ENCODE results near the gene CYB5D1. TPM values are rescaled to one million over a fixed set of nuclear protein-coding genes. Genes with fewer than 3 reads are reported as not detected.

CYB5D1 gene
- polyA plus RNA-seq, 3 donors = 23.1 to 24.3 (median 23.8) TPM

DNA sequence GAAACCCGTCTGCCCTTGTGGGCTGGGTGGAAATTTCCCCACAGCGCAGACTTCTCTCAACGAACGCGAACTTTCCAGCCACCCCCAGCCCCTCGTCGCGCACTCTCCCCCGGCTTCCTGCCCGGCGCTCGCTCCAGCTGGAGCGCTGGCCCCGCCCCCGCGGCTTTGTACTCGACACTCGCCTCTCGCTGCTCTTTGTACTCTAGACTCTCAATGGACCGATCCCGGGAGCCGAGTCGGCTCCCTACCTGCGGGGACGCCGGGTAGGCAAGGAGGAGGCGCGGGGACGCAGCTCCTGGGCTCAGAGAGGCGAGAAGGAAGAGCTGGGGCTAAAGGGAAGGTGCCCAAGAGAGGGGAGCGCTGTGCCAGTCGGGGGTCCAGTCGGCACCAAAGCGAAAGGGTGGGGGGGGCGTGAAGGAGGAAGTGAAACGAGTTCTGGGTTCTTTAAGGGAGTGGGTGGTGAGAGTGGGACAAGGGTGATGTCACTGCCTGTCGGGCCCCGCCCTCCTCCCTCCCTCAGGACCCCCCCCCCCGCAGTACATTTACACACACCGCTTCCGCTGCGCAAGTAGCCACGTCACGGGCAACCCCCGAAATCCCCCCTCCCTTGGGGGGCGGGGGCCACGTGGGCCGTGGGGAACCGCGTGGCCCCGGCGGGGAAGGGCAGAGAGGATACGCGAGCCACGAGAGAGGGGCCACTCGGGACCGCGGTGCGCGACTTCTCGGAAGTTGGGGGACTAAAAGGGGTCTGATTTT is 14.1 kb upstream of the CYB5D1 start:
- peak in 1 of 3 donors; percentile 70 for DNase-seq (ENCODE audit: low read depth in 3 of 3, low spot score in 2 of 3)

GRCh38 chr17:7844292-7845154 is 13.3 kb upstream of the CYB5D1 start:
- peak in 1 of 3 donors; percentile 88 for DNase-seq (ENCODE audit: low read depth in 3 of 3, low spot score in 2 of 3)

GRCh38 chr17:7845359-7846062 is 12.3 kb upstream of the CYB5D1 start:
- DNase-seq (ENCODE audit: low read depth in 3 of 3, low spot score in 2 of 3) = no peak

DNA sequence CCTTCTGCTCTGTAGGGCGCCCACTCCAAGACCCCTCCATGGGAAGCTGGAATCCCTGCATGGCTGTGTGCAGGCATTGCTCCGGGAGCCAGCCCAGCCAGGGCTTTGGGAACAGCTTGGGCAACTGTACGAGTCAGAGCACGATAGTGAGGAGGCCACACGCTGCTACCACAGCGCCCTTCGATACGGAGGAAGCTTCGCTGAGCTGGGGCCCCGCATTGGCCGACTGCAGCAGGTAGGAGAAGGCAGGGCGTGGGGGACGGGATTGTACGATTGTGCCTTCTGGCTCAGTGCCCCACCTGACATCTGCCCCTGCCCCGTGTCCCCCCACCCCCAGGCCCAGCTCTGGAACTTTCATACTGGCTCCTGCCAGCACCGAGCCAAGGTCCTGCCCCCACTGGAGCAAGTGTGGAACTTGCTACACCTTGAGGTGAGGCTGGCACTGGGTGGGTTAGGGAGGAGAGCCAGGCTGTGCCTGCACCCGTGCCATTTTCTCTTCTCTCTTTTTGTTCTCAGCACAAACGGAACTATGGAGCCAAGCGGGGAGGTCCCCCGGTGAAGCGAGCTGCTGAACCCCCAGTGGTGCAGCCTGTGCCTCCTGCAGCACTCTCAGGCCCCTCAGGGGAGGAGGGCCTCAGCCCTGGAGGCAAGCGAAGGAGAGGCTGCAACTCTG is 11.6 kb upstream of the CYB5D1 start:
- no peak for DNase-seq (ENCODE audit: low read depth in 3 of 3, low spot score in 2 of 3)

DNA sequence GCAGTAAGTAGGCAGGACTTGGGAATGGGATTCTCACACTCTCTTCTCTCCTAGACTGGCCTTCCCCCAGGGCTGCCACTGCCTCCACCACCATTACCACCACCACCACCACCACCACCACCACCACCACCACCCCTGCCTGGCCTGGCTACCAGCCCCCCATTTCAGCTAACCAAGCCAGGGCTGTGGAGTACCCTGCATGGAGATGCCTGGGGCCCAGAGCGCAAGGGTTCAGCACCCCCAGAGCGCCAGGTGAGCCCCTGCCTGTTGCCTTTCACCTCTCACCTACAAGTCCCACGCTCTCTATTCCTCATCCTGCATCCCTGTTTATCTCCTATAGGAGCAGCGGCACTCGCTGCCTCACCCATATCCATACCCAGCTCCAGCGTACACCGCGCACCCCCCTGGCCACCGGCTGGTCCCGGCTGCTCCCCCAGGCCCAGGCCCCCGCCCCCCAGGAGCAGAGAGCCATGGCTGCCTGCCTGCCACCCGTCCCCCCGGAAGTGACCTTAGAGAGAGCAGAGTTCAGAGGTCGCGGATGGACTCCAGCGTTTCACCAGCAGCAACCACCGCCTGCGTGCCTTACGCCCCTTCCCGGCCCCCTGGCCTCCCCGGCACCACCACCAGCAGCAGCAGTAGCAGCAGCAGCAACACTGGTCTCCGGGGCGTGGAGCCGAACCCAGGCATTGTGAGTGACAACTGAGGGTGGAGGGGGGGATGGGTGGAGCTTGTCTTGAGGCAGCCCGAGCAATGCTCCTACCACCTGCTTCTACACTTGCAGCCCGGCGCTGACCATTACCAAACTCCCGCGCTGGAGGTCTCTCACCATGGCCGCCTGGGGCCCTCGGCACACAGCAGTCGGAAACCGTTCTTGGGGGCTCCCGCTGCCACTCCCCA is 10.8 kb upstream of the CYB5D1 start:
- DNase-seq (ENCODE audit: low read depth in 3 of 3, low spot score in 2 of 3) = no peak

GRCh38 chr17:7848131-7848579 is 9.6 kb upstream of the CYB5D1 start:
- no peak for DNase-seq (ENCODE audit: low read depth in 3 of 3, low spot score in 2 of 3)

- no peak for DNase-seq (ENCODE audit: low read depth in 3 of 3, low spot score in 2 of 3)
Measured at GRCh38 chr17:7848739-7849129, 9.1 kb upstream of the CYB5D1 start.

DNA sequence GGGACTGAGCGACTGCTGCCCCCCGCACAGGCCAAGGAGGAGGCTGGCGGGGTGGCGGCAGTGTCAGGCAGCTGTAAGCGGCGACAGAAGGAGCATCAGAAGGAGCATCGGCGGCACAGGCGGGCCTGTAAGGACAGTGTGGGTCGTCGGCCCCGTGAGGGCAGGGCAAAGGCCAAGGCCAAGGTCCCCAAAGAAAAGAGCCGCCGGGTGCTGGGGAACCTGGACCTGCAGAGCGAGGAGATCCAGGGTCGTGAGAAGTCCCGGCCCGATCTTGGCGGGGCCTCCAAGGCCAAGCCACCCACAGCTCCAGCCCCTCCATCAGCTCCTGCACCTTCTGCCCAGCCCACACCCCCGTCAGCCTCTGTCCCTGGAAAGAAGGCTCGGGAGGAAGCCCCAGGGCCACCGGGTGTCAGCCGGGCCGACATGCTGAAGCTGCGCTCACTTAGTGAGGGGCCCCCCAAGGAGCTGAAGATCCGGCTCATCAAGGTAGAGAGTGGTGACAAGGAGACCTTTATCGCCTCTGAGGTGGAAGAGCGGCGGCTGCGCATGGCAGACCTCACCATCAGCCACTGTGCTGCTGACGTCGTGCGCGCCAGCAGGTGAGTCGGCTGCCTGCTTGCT is 8.6 kb upstream of the CYB5D1 start:
- no peak for DNase-seq (ENCODE audit: low read depth in 3 of 3, low spot score in 2 of 3)

- DNase-seq (ENCODE audit: low read depth in 3 of 3, low spot score in 2 of 3) = no peak
Measured at GRCh38 chr17:7849751-7850504, 7.9 kb upstream of the CYB5D1 start.

GRCh38 chr17:7850701-7851437 is 6.9 kb upstream of the CYB5D1 start:
- DNase-seq (ENCODE audit: low read depth in 3 of 3, low spot score in 2 of 3) = no peak

DNA sequence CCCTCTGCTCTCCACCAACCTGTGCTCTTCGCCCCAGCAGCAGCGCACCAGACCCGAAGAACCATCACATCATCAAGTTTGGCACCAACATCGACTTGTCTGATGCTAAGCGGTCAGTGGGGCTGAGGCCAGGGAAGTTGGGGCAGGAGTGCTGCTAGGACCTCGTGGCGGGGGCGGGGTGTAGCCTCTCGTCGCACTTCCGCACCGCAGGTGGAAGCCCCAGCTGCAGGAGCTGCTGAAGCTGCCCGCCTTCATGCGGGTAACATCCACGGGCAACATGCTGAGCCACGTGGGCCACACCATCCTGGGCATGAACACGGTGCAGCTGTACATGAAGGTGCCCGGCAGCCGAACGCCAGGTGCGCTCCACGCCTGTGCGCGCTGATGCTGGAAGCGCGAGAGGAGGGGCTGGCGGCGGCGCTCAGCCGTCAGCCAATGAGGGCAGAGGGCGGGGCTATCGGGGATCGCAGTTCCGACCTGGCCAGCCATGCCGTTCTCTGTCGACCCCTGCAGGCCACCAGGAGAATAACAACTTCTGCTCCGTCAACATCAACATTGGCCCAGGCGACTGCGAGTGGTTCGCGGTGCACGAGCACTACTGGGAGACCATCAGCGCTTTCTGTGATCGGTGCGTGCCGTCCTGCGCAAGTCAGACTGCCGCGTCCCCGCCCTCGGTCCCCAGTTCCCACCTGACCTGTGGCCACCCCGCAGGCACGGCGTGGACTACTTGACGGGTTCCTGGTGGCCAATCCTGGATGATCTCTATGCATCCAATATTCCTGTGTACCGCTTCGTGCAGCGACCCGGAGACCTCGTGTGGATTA is 6.2 kb upstream of the CYB5D1 start:
- DNase-seq (ENCODE audit: low read depth in 3 of 3, low spot score in 2 of 3) = peak in 1 of 3 donors; percentile 81

DNA sequence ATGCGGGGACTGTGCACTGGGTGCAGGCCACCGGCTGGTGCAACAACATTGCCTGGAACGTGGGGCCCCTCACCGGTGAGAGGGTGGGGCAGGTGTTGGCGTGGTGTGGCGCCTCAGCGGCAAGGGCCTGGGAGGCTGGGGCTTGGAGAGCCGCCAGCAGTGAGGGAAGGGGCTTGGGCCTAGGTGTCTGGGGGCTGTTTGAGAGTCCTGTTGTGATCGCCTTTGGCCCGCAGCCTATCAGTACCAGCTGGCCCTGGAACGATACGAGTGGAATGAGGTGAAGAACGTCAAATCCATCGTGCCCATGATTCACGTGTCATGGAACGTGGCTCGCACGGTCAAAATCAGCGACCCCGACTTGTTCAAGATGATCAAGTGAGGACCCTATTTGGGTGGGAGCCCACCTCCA is 5.5 kb upstream of the CYB5D1 start:
- DNase-seq (ENCODE audit: low read depth in 3 of 3, low spot score in 2 of 3) = no peak

GRCh38 chr17:7852919-7853690 is 4.7 kb upstream of the CYB5D1 start:
- no peak for DNase-seq (ENCODE audit: low read depth in 3 of 3, low spot score in 2 of 3)

- DNase-seq (ENCODE audit: low read depth in 3 of 3, low spot score in 2 of 3) = no peak
Measured at GRCh38 chr17:7853691-7854038, 4.1 kb upstream of the CYB5D1 start.

- no peak for DNase-seq (ENCODE audit: low read depth in 3 of 3, low spot score in 2 of 3)
Measured at GRCh38 chr17:7854078-7854777, 3.6 kb upstream of the CYB5D1 start.
